GM12878 (cell line): ENCODE data around the gene CAMTA1. TPM values are rescaled to one million over a fixed set of nuclear protein-coding genes. Genes with fewer than 3 reads are reported as not detected.

ENCODE experiments used
- ATAC-seq: fragments of 200-7000 bp; cut with Tn5 transposase; 3 replicates; pipeline ENCODE4 v1.9.1; 2020; ENCODE audit warnings: mild to moderate bottlenecking, moderate library complexity
- BruUV-seq: library from RNA; stranded (reverse); fragments of 400-500 nt; replicated peaks from 2 replicates; lab custom pipeline; 2021; lab: Mats Ljungman, UMichigan
- CTCF ChIA-PET: fragments of 300-600 bp; sonication (Branson Sonifier 250); formaldehyde crosslinking; extraction: SDS; loops from one replicate; lab custom pipeline; 2021; ENCODE audit warnings: inconsistent platforms; lab: Yijun Ruan, JAX
- POLR2A ChIA-PET: fragments of 350-600 bp; formaldehyde crosslinking; extraction: SDS; loops from one replicate; lab custom pipeline; 2021; ENCODE audit warnings: inconsistent platforms; lab: Charles Lee
- RAD21 ChIA-PET: fragments of 300-600 bp; sonication (Branson Sonifier 250); formaldehyde crosslinking; loops from one replicate; lab custom pipeline; 2023; ENCODE audit warnings: antibody characterized with exemption; ENCODE audit not compliant: unreplicated experiment; lab: Charles Lee
- SMC1A ChIA-PET: fragments of 300-600 bp; sonication (Branson Sonifier 250); formaldehyde crosslinking; loops from one replicate; lab custom pipeline; 2023; ENCODE audit not compliant: unreplicated experiment, uncharacterized antibody; lab: Charles Lee
- DNase-seq: peaks from one replicate; pipeline ENCODE4 v3.0.0-alpha.2; 2011; ENCODE audit warnings: low read depth, low spot score
- FAIRE-seq: peaks from 3 replicates; lab custom pipeline; 2011; peaks lifted over from hg19 to GRCh38; lab: Jason Lieb, UNC
- H2AFZ ChIP-seq: 2 replicates; pipeline ENCODE4 v1.6.0; 2011; ENCODE audit warnings: low read depth, low read length, control low read depth; ENCODE audit not compliant: control insufficient read depth
- H3K27ac ChIP-seq: 2 replicates; pipeline ENCODE4 v1.5.1; 2011; ENCODE audit warnings: control low read depth; ENCODE audit not compliant: control insufficient read depth, insufficient read depth
- H3K27me3 ChIP-seq, 2 experiments: replicated peaks in 1 of 2; 2 replicates each; pipeline versions ENCODE4 v1.6.0 to v1.6.1; 2011; ENCODE audit warnings: low read length in 1 of 2; ENCODE audit not compliant: control insufficient read depth in 2 of 2, insufficient read depth in 2 of 2
- H3K36me3 ChIP-seq, 2 experiments: 2 replicates each; pipeline ENCODE4 v1.5.1; 2011; ENCODE audit warnings: low read length in 1 of 2; ENCODE audit not compliant: control insufficient read depth in 2 of 2, insufficient read depth in 2 of 2
- H3K4me1 ChIP-seq: 2 replicates; pipeline ENCODE4 v1.6.1; 2011; ENCODE audit warnings: mild to moderate bottlenecking, low read length, moderate library complexity, mixed read lengths; ENCODE audit not compliant: control insufficient read depth, insufficient read depth
- H3K4me2 ChIP-seq: 2 replicates; pipeline ENCODE4 v1.6.0; 2011; ENCODE audit warnings: control low read depth; ENCODE audit not compliant: control insufficient read depth, insufficient read depth
- H3K4me3 ChIP-seq: fragments of 200-600 bp; sonication (generic); 2 replicates; pipeline ENCODE4 v1.5.1; 2016
- H3K79me2 ChIP-seq: 2 replicates; pipeline ENCODE4 v1.6.0; 2011; ENCODE audit warnings: low read length; ENCODE audit not compliant: control insufficient read depth, insufficient read depth
- H3K9ac ChIP-seq: 2 replicates; pipeline ENCODE4 v1.8.0; 2011; ENCODE audit warnings: low read length, control low read depth, mixed read lengths; ENCODE audit not compliant: control insufficient read depth, insufficient read depth
- H3K9me3 ChIP-seq: replicated peaks from 3 replicates; pipeline ENCODE4 v1.5.1; 2011; ENCODE audit warnings: mild to moderate bottlenecking, low read length; ENCODE audit not compliant: control insufficient read depth, insufficient read depth
- H4K20me1 ChIP-seq: 2 replicates; pipeline ENCODE4 v1.6.0; 2011; ENCODE audit not compliant: control insufficient read depth, insufficient read depth
- BCL11A ChIP-seq: IDR thresholded peaks from 2 replicates; pipeline ENCODE4 v1.6.1; 2011; ENCODE audit warnings: low read depth, low read length
- ETV6 ChIP-seq, 2 experiments: fragments of 450-650 bp in 1 of 2; IDR thresholded peaks in 1 of 2; conservative IDR thresholded peaks in 1 of 2; 2 replicates each; pipeline ENCODE4 v1.6.1; 2014; ENCODE audit warnings: antibody characterized with exemption in 1 of 2, borderline replicate concordance in 1 of 2, low read depth in 1 of 2, mild to moderate bottlenecking in 1 of 2, moderate library complexity in 1 of 2
- FOXM1 ChIP-seq: IDR thresholded peaks from 2 replicates; pipeline ENCODE4 v1.6.1; 2012; ENCODE audit warnings: low read depth, mild to moderate bottlenecking, inconsistent platforms, low read length, moderate library complexity
- NBN ChIP-seq: fragments of 450-650 bp; IDR thresholded peaks from 2 replicates; pipeline ENCODE4 v1.6.1; 2016
- POLR2AphosphoS2 ChIP-seq: IDR thresholded peaks from 2 replicates; pipeline ENCODE4 v1.6.1; 2011; ENCODE audit warnings: low read depth, mild to moderate bottlenecking, low read length, improper control_type of control experiment, moderate library complexity
- RAD21 ChIP-seq: IDR thresholded peaks from 2 replicates; pipeline ENCODE4 v1.6.1; 2011; ENCODE audit warnings: mild to moderate bottlenecking, low read depth, low read length, moderate library complexity; ENCODE audit not compliant: insufficient read depth
- TBL1XR1 ChIP-seq: IDR thresholded peaks from 2 replicates; pipeline ENCODE4 v1.6.1; 2012; ENCODE audit warnings: low read depth, low read length, improper control_type of control experiment
- TCF3 ChIP-seq: IDR thresholded peaks from 2 replicates; pipeline ENCODE4 v1.6.1; 2012; ENCODE audit warnings: low read depth, mild to moderate bottlenecking, low read length, borderline replicate concordance; ENCODE audit not compliant: insufficient read depth
- WGBS: methylation state at CpG from one replicate; pipeline ENCODE4 v1.1.6; 2016; ENCODE audit warnings: low lambda C conversion rate; ENCODE audit not compliant: insufficient replicate concordance, insufficient coverage; ENCODE audit errors: missing lambda C conversion rate; 5-methylcytosine and 5-hydroxymethylcytosine counted together
- in situ Hi-C: fragments of 300-500 bp; cut with MboI; formaldehyde crosslinking; loops from 9 replicates; pipeline ENCODE4 v1.14.3; 2018; ENCODE audit warnings: mixed read lengths
- intact Hi-C: fragments of 100-400 bp; cut with micrococcal nuclease; formaldehyde crosslinking; loops from one replicate; pipeline ENCODE4 v1.14.2; 2022; ENCODE audit not compliant: unreplicated experiment
- polyA plus RNA-seq, 11 experiments: library from polyadenylated mRNA; depleted of rRNA in 4 of 11; unstranded in 6 of 11; stranded (reverse) in 5 of 11; fragments of >200 nt; fragmentation: Nextera tagmentation in 4 of 11; fragmentation: Illumina TruSeq in 1 of 11; extraction: Ambion mirVana in 4 of 11; extraction: Trizol in 1 of 11; gene quantifications; 1 replicate in 1 of 11; 2 replicates in 10 of 11; pipeline versions ENCODE4 v1.2.1 to v1.2.3, GENCODE V29; 2011 to 2016; ENCODE audit warnings: inconsistent platforms in 2 of 11, missing spikeins in 2 of 11, low read depth in 1 of 11
- total RNA-seq, 4 experiments: library from RNA; depleted of rRNA in 3 of 4; stranded (reverse); fragments of >200 nt in 3 of 4; fragmentation: Illumina TruSeq in 1 of 4; extraction: Trizol in 1 of 4; gene quantifications; 2 replicates each; pipeline versions ENCODE4 v1.2.1 to v1.2.3, GENCODE V29; 2013 to 2021
- TF ChIP-seq, protein P1 (sequence below): fragments of 450-650 bp; formaldehyde crosslinking; IDR thresholded peaks from 2 replicates; pipeline ENCODE4 v1.4.0; 2020; ENCODE audit warnings: mild to moderate bottlenecking, moderate library complexity
- TF ChIP-seq, protein P2 (sequence below): IDR thresholded peaks from 2 replicates; pipeline ENCODE4 v1.6.1; 2012; ENCODE audit warnings: low read depth, low read length, improper control_type of control experiment

Gene CAMTA1
- total and polyA plus RNA-seq, 10 of the 15 experiments (the other 5 are each of a cell fraction or from before 2014, with no cell fraction given), result 37.7 to 148 (median 76.4) TPM

DNA sequence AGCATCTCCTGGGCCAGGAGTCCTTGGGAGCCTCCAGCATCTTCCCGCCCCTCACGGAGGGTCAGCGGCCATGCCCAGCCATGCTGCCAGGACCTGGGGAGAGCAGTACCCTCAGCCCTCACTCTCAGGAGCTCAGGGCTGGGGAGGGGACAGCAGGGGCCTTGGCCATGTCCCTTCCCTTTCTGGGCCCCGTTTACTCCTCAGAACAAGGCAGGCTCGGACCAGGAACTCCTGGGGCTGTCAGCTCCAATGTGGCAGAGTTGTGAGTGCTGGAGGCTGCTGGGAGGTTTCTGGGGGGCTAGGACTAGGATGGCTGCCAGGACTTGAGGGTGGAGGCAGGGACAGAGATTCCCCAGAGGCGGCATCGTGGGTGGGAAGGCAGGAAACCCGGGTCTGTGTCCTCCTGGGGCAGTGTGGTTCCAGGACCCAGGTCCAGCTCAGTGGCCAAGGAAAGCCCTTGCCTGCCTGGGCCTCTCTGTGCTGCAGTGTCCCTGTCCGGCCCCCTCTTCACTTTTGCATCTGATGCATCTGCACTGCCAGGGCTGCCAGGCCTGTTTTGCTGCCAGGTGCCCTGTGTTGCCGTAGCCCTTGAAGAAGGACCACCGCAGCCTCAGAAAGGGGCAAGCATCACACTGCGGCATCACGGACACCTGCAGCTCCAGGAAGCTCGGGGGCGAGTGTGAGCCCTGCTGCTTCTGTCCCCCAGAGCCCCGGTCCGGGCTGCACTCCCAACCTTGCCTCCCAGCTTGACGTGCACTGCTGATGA is 223.9 kb downstream of the CAMTA1 start:
- FAIRE-seq, result no peak
- TF ChIP-seq POLR2AphosphoS2, result no peak
- no peaks in the 10 kb centered on the region for H3K4me1 ChIP-seq
- no peaks in the 10 kb centered on the region for H4K20me1 ChIP-seq
- H3K9ac ChIP-seq, result no peak overlapping the region
- POLR2A ChIA-PET, result no interaction called here
- H3K4me3 ChIP-seq, result no peak overlapping the region
- in situ Hi-C loops (no loop called here), intact Hi-C loops (no loop called here)
- 28% methylated on average over 18 of the region's 18 CpGs for WGBS
- SMC1A ChIA-PET, result no interaction called here
- no peak overlapping the region for H2AFZ ChIP-seq
- no peak overlapping the region for H3K4me2 ChIP-seq
- H3K27ac ChIP-seq, result no peak overlapping the region
- H3K79me2 ChIP-seq, result no peaks in the 10 kb centered on the region
- H3K27me3 ChIP-seq, result no peaks in the 10 kb centered on the region; a peak in 2 of 4 replicates
- no peaks in the 10 kb centered on the region for H3K9me3 ChIP-seq
- RAD21 ChIA-PET, result no interaction called here
- H3K36me3 ChIP-seq, result no peaks in the 10 kb centered on the region
- BruUV-seq, result no TSS peak
- CTCF ChIA-PET, result interaction anchor here (1.5 kb wide), 1 partner anchor 33 kb away, joined by 5 read pairs; no protein-coding TSS in a partner anchor
- DNase-seq, result no peak
- ATAC-seq, result no peak

DNA sequence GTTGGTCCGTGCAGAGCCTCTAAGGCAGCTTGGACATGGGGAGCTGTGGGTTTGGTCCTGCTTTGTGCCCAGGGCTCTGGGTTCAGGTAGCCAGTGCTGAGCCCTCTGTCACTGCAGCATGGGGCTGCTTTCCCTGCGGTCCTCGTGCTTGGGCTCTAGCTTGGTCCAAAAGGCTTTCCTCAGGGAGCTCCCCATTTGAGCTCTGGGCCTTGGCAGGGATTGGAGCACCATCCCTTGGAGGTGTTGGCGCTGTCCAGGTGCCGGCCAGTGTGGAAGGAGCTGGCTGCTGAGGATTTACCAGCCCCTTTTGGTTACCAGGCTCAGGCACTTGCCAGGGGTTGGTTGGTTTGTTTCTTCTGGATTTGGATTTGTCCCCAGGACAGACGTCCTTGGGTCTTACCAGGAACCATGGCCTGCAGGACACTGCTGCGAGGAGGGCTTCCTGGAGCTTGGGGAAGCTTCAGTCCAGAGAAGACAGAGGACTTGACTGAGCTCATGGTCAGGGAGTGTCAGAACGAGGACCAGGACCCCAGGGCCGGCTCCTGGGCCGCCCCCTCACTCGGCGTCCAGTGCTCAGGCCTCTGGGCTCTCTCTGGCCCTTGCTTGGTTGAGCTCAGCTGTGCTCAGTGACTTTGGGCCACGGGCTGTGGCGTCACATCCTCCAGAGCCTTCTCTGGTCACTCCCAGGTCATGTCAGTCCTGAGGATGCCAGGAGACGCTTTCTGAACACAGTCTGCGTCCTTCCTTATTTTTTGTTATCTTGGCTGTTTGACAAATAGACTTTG is 224.7 kb downstream of the CAMTA1 start:
- no peak overlapping the region for H3K9ac ChIP-seq
- no peak overlapping the region for H2AFZ ChIP-seq
- FAIRE-seq, result no peak
- ChIA-PET CTCF (no interaction called here), SMC1A (no interaction called here), POLR2A (no interaction called here), RAD21 (no interaction called here)
- no peaks in the 10 kb centered on the region for H3K36me3 ChIP-seq
- no TSS peak for BruUV-seq
- H3K4me3 ChIP-seq, result no peak overlapping the region
- no peaks in the 10 kb centered on the region; a peak in 2 of 4 replicates for H3K27me3 ChIP-seq
- intact Hi-C loops, result no loop called here
- no peak overlapping the region for H3K27ac ChIP-seq
- H3K79me2 ChIP-seq, result no peaks in the 10 kb centered on the region
- no peak for DNase-seq
- H3K4me1 ChIP-seq, result no peaks in the 10 kb centered on the region
- WGBS, result 5% methylated on average over 16 of the region's 16 CpGs
- no peak overlapping the region for H3K4me2 ChIP-seq
- in situ Hi-C loops, result no loop called here
- no peaks in the 10 kb centered on the region for H4K20me1 ChIP-seq
- no peaks in the 10 kb centered on the region for H3K9me3 ChIP-seq
- no peak for ATAC-seq
- TF ChIP-seq TBL1XR1 (no peak), FOXM1 (no peak), TCF3 (no peak), ETV6 (conservative IDR thresholded peaks at IDR 0.05 in 1 of 2, IDR thresholded peaks at IDR 0.05 in 1 of 2; ENCODE audit: borderline replicate concordance in 1 of 2, low read depth in 1 of 2) (no peak), BCL11A (no peak), NBN (no peak), RAD21 (no peak)
- TF ChIP-seq, protein P1, sequence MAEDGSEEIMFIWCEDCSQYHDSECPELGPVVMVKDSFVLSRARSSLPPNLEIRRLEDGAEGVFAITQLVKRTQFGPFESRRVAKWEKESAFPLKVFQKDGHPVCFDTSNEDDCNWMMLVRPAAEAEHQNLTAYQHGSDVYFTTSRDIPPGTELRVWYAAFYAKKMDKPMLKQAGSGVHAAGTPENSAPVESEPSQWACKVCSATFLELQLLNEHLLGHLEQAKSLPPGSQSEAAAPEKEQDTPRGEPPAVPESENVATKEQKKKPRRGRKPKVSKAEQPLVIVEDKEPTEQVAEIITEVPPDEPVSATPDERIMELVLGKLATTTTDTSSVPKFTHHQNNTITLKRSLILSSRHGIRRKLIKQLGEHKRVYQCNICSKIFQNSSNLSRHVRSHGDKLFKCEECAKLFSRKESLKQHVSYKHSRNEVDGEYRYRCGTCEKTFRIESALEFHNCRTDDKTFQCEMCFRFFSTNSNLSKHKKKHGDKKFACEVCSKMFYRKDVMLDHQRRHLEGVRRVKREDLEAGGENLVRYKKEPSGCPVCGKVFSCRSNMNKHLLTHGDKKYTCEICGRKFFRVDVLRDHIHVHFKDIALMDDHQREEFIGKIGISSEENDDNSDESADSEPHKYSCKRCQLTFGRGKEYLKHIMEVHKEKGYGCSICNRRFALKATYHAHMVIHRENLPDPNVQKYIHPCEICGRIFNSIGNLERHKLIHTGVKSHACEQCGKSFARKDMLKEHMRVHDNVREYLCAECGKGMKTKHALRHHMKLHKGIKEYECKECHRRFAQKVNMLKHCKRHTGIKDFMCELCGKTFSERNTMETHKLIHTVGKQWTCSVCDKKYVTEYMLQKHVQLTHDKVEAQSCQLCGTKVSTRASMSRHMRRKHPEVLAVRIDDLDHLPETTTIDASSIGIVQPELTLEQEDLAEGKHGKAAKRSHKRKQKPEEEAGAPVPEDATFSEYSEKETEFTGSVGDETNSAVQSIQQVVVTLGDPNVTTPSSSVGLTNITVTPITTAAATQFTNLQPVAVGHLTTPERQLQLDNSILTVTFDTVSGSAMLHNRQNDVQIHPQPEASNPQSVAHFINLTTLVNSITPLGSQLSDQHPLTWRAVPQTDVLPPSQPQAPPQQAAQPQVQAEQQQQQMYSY (CRISPR knock-in tag), result no peak
- TF ChIP-seq, protein P2, sequence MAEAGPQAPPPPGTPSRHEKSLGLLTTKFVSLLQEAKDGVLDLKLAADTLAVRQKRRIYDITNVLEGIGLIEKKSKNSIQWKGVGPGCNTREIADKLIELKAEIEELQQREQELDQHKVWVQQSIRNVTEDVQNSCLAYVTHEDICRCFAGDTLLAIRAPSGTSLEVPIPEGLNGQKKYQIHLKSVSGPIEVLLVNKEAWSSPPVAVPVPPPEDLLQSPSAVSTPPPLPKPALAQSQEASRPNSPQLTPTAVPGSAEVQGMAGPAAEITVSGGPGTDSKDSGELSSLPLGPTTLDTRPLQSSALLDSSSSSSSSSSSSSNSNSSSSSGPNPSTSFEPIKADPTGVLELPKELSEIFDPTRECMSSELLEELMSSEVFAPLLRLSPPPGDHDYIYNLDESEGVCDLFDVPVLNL, result no peak
